ENCODE measurements around the gene RELB.
A peak's percentile ranks its signal among the peaks of the same experiment; 100 is the strongest.
"Not testable (repeated sequence)": the region's sequence is repeated elsewhere in the genome, so short reads cannot be mapped to it uniquely, and the experiment has no call there.

The RELB gene

DNA sequence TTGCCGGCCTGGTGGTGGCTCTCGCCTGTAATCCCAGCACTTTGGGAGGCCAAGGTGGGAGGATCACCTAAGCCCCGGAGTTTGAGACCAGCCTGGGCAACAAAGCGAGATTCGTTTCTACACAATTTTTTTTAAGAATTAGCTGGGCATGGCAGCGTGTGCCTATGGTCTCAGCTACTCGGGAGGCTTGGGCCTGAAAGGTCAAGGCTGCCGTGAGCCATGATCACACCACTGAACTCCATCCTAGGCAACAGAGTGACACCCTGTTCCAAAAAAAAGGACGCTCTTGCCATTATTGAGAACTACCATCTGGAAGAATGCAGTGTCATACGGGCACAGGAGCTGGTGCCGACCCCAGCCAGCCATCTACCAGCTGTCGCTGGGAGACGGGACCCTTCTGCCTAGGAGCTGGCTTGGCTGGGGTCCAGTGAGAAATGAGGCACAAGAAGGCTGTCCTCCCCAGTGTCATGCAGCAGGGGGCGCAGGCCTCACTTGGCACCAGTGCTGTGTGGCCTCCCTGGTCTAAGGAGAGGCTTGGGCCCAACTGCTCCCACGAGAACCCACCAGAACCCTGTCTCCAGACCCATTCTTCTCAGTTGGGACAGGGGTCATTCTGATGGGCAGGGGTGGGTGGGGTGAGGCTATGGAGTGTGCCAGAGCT is 12.2 kb upstream of the RELB start:
- H3K4me1 ChIP-seq (ENCODE audit: control insufficient read depth, insufficient read depth, low read length), result no peaks in the 10 kb centered on the region
- H3K36me3 ChIP-seq (ENCODE audit: control insufficient read depth, insufficient read depth, low read length), result peaks cover 53% of the 10 kb centered on the region
- no peaks in the 10 kb centered on the region for H3K27me3 ChIP-seq (ENCODE audit: control insufficient read depth, insufficient read depth, low read length)
- H3K9me3 ChIP-seq (ENCODE audit: control insufficient read depth, insufficient read depth, low read length), result no peaks in the 10 kb centered on the region
- no peak overlapping the region for H3K4me3 ChIP-seq (ENCODE audit: low read depth, low read length)
- H3K9ac ChIP-seq (ENCODE audit: low read depth, low read length), result no peak overlapping the region

DNA sequence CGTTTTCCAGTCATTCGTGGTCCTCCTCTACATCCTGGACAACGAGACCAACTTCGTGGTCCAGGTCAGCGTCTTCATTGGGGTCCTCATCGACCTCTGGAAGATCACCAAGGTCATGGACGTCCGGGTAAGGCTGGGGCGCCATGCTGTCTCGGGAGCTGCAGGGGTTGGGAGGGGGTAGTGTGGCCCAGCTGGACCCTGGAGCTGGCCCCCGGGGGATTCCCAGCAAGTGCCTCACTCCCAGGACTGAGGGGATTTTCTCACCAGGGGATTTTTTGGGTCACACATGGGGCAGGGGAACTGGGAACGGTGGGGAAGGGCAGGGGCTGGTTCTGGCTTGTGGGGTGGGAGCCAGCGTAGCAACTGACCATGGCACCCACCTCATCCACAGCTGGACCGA is 10.8 kb upstream of the RELB start:
- Histone ChIP-seq H3K4me1 (ENCODE audit: control insufficient read depth, insufficient read depth, low read length) (no peaks in the 10 kb centered on the region), H3K36me3 (ENCODE audit: control insufficient read depth, insufficient read depth, low read length) (peaks cover 42% of the 10 kb centered on the region), H3K9me3 (ENCODE audit: control insufficient read depth, insufficient read depth, low read length) (no peaks in the 10 kb centered on the region), H3K9ac (ENCODE audit: low read depth, low read length) (no peak overlapping the region), H3K4me3 (ENCODE audit: low read depth, low read length) (no peak overlapping the region), H3K27me3 (ENCODE audit: control insufficient read depth, insufficient read depth, low read length) (no peaks in the 10 kb centered on the region)

DNA sequence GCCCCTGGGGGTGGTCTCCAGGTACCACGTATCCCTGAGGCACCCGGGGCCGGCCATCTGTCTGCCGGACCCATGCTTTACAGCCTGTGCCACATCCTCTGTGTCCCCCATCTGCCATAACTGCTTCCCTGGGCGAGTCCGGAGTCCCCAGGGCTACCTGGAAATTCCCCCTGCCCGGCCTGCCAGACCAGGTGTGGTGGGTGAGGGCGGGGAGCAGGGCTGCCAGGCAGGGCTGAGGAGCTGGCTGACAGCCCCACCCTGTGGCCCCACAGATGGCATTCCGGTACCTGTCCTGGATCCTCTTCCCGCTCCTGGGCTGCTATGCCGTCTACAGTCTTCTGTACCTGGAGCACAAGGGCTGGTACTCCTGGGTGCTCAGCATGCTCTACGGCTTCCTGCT is 10.3 kb upstream of the RELB start:
- no peaks in the 10 kb centered on the region for H3K27me3 ChIP-seq (ENCODE audit: control insufficient read depth, insufficient read depth, low read length)
- H3K36me3 ChIP-seq (ENCODE audit: control insufficient read depth, insufficient read depth, low read length), result peaks cover 40% of the 10 kb centered on the region
- H3K9me3 ChIP-seq (ENCODE audit: control insufficient read depth, insufficient read depth, low read length), result no peaks in the 10 kb centered on the region
- H3K4me3 ChIP-seq (ENCODE audit: low read depth, low read length), result no peak overlapping the region
- H3K4me1 ChIP-seq (ENCODE audit: control insufficient read depth, insufficient read depth, low read length), result no peaks in the 10 kb centered on the region
- no peak overlapping the region for H3K9ac ChIP-seq (ENCODE audit: low read depth, low read length)

DNA sequence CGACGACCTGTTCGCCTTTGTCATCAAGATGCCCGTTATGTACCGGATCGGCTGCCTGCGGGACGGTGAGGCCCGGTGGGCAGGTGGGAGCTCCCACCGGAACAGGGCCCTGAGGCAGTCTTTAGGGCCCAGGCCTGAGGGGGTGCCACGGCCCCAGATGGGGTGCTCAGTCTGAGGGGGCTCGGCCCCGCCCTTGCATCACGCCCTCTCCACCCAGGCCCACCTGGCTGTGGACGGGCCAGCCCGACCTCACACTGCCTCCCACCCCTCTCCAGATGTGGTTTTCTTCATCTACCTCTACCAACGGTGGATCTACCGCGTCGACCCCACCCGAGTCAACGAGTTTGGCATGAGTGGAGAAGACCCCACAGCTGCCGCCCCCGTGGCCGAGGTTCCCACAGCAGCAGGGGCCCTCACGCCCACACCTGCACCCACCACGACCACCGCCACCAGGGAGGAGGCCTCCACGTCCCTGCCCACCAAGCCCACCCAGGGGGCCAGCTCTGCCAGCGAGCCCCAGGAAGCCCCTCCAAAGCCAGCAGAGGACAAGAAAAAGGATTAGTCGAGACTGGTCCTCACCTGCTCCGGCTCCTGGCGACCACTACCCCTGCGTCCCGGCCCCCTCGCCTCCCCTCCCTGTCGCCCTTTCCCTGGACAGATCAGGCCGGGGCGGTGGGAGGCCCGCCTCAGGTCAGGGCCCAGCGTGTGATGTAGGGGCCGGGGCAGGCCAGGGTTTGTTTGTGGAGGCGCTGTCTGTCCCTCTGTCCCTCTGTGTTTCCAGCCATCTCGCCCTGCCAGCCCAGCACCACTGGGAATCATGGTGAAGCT is 8.7 kb upstream of the RELB start:
- H3K27me3 ChIP-seq (ENCODE audit: control insufficient read depth, insufficient read depth, low read length), result no peaks in the 10 kb centered on the region
- H3K4me3 ChIP-seq (ENCODE audit: low read depth, low read length), result no peak overlapping the region
- peaks cover 33% of the 10 kb centered on the region for H3K36me3 ChIP-seq (ENCODE audit: control insufficient read depth, insufficient read depth, low read length)
- H3K9ac ChIP-seq (ENCODE audit: low read depth, low read length), result no peak overlapping the region
- no peaks in the 10 kb centered on the region for H3K9me3 ChIP-seq (ENCODE audit: control insufficient read depth, insufficient read depth, low read length)
- no peaks in the 10 kb centered on the region for H3K4me1 ChIP-seq (ENCODE audit: control insufficient read depth, insufficient read depth, low read length)

DNA sequence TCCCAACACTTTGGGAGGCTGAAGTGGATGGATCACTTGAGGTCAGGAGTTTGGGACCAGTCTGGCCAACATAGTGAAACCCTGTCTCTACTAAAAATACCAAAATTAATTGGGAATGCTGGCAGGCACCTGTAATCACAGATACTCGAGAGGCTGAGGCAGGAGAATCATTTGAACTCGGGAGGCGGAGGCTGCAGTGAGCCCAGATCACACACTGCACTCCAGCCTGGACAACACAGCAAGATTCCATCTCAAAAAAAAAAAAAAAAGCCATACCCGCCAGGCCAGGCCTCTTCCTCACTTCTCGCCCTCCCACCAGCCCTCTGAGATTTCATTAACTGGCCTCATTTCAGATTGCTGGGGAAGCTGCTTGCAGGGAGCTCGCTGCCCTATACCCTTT is 7.7 kb upstream of the RELB start:
- no peaks in the 10 kb centered on the region for H3K9me3 ChIP-seq (ENCODE audit: control insufficient read depth, insufficient read depth, low read length)
- no peak overlapping the region for H3K4me3 ChIP-seq (ENCODE audit: low read depth, low read length)
- H3K27me3 ChIP-seq (ENCODE audit: control insufficient read depth, insufficient read depth, low read length), result no peaks in the 10 kb centered on the region
- no peak overlapping the region for H3K9ac ChIP-seq (ENCODE audit: low read depth, low read length)
- no peaks in the 10 kb centered on the region for H3K4me1 ChIP-seq (ENCODE audit: control insufficient read depth, insufficient read depth, low read length)
- H3K36me3 ChIP-seq (ENCODE audit: control insufficient read depth, insufficient read depth, low read length), result peaks cover 33% of the 10 kb centered on the region

DNA sequence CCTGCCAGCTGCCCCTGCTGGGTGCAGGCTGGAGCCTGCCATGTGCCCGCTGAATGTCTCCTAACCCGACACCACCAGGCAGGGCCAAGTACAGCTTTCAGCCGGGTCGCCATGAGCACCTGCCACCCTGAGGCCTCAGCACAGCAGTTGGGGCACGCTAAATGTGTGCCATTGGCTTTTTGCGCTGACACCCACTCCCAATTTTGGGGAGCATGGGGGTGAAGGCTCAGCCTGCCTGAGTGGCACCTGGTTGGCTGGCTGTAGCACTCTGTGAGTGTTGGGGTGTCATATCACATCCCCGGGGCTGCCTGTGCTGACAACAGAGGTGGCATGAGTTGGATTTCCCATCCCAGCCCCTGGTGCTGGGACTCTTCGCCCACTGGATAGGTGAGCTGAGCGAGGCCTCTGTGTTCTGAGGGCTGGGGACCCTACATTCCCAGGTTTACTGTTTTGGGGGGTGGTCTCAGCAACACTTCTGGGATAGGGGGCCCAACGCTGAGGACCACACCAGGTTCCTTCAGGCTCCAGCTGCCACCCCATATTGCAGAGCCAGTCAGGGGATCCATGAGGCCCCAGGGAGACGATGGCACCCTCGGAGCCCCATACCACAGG is 7.2 kb upstream of the RELB start:
- Histone ChIP-seq H3K9ac (ENCODE audit: low read depth, low read length) (no peak overlapping the region), H3K4me1 (ENCODE audit: control insufficient read depth, insufficient read depth, low read length) (no peaks in the 10 kb centered on the region), H3K36me3 (ENCODE audit: control insufficient read depth, insufficient read depth, low read length) (peaks cover 33% of the 10 kb centered on the region), H3K4me3 (ENCODE audit: low read depth, low read length) (no peak overlapping the region), H3K27me3 (ENCODE audit: control insufficient read depth, insufficient read depth, low read length) (no peaks in the 10 kb centered on the region), H3K9me3 (ENCODE audit: control insufficient read depth, insufficient read depth, low read length) (no peaks in the 10 kb centered on the region)

DNA sequence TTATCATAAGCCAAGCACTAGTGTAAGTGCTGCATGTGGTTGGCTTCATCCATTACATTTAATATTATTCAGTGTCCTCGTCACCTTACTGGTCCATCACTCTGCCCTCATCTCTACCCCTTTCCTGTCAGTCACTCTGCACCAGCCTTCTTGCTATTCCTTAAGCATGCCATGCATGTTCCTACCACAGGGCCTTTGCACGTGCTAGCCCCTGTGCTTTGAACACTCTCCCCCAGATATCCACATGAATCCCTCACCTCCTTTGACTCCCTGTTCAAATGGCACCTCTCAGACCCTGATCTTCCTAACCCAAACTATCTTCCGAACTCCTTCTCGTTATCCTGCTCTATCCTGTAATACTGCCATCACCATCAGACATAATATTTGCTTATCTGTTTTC is 3.2 kb upstream of the RELB start:
- H3K4me1 ChIP-seq (ENCODE audit: control insufficient read depth, insufficient read depth, low read length), result no peaks in the 10 kb centered on the region
- H3K36me3 ChIP-seq (ENCODE audit: control insufficient read depth, insufficient read depth, low read length), result no peaks in the 10 kb centered on the region

DNA sequence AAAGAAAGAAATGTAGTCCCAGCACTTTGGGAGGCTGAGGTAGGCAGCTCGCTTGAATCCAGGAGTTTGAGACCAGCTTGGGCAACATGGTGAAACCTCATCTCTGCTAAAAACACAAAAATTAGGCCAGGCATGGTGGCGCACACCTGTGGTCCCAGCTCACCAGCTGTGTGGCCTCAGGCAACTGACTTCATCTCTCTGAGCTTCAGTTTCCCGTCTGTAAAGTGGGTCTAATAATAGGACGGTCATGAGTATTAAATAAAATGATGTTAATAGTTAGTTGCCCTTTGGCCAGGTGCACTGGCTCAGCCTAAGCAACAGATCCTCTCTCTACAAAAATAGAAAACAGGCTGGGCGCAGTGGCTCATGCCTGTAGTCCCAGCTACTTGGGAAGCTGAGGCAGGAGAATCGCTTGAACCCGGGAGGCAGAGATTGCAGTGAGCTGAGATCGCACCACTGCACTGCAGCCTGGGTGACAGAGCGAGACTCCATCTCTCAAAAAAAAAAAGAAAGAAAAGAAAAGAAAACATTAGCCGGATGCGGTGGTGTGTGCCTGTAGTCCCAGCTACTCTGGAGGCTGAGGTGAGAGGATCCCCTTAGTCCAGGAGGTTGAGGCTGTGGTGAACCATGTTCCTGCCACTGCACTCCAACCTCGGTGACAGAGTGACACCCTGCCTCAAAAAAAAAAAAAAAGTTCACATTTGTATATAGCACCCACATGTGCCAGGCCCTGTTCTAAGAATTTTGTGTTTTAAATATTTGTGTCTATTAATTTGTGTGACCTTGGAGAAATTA is 1.9 kb upstream of the RELB start:
- not testable (repeated sequence) for H3K9ac ChIP-seq (ENCODE audit: low read depth, low read length); H3K27me3 ChIP-seq (ENCODE audit: control insufficient read depth, insufficient read depth, low read length); H3K4me3 ChIP-seq (ENCODE audit: low read depth, low read length); H3K9me3 ChIP-seq (ENCODE audit: control insufficient read depth, insufficient read depth, low read length); H3K4me1 ChIP-seq (ENCODE audit: control insufficient read depth, insufficient read depth, low read length); H3K36me3 ChIP-seq (ENCODE audit: control insufficient read depth, insufficient read depth, low read length)

More for the DNA sequence above, 3.2 kb upstream of the RELB start:
- no peaks in the 10 kb centered on the region for H3K27me3 ChIP-seq (ENCODE audit: control insufficient read depth, insufficient read depth, low read length)
- H3K9me3 ChIP-seq (ENCODE audit: control insufficient read depth, insufficient read depth, low read length), result no peaks in the 10 kb centered on the region
- H3K9ac ChIP-seq (ENCODE audit: low read depth, low read length), result no peak overlapping the region
- H3K4me3 ChIP-seq (ENCODE audit: low read depth, low read length), result no peak overlapping the region

DNA sequence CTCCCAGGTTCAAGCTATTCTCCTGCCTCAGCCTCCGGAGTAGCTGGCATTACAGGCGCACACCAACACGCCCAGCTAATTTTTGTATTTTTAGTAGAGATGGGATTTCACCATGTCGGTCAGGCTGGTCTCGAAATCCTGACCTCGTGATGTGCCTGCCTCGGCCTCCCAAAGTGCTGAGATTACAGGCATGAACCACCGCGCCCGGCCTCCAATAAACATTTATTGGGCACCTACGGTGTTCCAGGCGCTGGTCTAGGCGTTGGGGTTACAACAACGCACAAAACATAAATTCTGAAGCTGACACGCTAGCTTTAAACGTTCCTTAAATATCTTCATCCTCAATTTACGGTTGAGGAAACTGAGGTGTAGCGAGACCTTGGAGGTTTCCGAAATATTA is 599 bp upstream of the RELB start:
- H3K9ac ChIP-seq (ENCODE audit: low read depth, low read length); H3K4me1 ChIP-seq (ENCODE audit: control insufficient read depth, insufficient read depth, low read length); H3K36me3 ChIP-seq (ENCODE audit: control insufficient read depth, insufficient read depth, low read length); H3K9me3 ChIP-seq (ENCODE audit: control insufficient read depth, insufficient read depth, low read length); H3K27me3 ChIP-seq (ENCODE audit: control insufficient read depth, insufficient read depth, low read length): not testable (repeated sequence)
- peak overlapping the region; percentile 12 for H3K4me3 ChIP-seq (ENCODE audit: low read depth, low read length)

DNA sequence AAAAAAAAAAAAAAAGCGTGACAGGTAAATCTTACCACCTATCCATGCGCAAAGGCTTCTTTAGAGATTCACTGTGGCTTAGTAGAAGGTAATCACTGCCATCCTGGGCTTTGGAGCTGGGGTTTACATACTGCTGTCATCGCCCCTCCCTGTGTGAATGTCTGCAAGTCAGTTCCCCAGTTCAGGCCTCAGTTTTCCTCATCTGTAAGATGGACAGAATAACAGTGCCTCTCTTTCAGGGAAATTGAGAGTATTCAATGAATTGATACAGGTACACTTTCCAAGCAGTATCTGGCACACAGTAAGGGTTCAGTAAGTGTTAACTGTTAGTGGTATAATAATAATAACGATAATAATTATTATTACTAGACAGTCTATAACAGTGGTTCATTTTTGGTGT is 2.2 kb downstream of the RELB start:
- Histone ChIP-seq H3K4me3 (ENCODE audit: low read depth, low read length) (no peak overlapping the region), H3K9me3 (ENCODE audit: control insufficient read depth, insufficient read depth, low read length) (no peaks in the 10 kb centered on the region), H3K27me3 (ENCODE audit: control insufficient read depth, insufficient read depth, low read length) (no peaks in the 10 kb centered on the region), H3K9ac (ENCODE audit: low read depth, low read length) (no peak overlapping the region), H3K36me3 (ENCODE audit: control insufficient read depth, insufficient read depth, low read length) (no peaks in the 10 kb centered on the region), H3K4me1 (ENCODE audit: control insufficient read depth, insufficient read depth, low read length) (no peaks in the 10 kb centered on the region)

DNA sequence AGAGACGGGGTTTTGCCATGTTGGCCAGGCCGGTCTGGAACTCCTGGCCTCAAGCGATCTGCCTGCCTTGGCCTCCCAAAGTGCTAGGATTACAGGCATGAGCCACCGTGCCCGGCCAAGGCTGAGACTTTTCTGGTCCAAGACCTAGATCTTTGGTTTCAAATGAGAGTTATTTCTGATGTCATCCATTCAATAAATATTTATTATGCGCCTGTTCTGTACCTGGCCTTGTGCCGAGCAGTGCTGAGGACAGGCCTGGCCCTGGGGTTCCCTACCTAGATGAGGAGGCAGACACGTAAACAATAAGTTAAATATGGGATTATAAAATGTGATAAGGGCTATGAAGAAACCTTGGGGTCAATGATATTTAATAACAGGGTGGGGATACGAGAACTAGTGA is 4.5 kb downstream of the RELB start:
- Histone ChIP-seq H3K4me1 (ENCODE audit: control insufficient read depth, insufficient read depth, low read length) (no peaks in the 10 kb centered on the region), H3K9me3 (ENCODE audit: control insufficient read depth, insufficient read depth, low read length) (no peaks in the 10 kb centered on the region), H3K9ac (ENCODE audit: low read depth, low read length) (no peak overlapping the region), H3K4me3 (ENCODE audit: low read depth, low read length) (no peak overlapping the region), H3K27me3 (ENCODE audit: control insufficient read depth, insufficient read depth, low read length) (no peaks in the 10 kb centered on the region), H3K36me3 (ENCODE audit: control insufficient read depth, insufficient read depth, low read length) (no peaks in the 10 kb centered on the region)
